GM21526 (cell line): ENCODE measurements around the gene OSBPL3.
A peak's percentile ranks its signal among the peaks of the same experiment; 100 is the strongest.
"Not testable (repeated sequence)": the region's sequence is repeated elsewhere in the genome, so short reads cannot be mapped to it uniquely, and the experiment has no call there.

ENCODE experiments used
- ATAC-seq: cut with Tn5 transposase; IDR thresholded peaks from one replicate; pipeline ENCODE4 v1.9.1; 2021; ENCODE audit warnings: moderate library complexity; ENCODE audit not compliant: unreplicated experiment, low FRiP score

OSBPL3 gene

GRCh38 chr7:24979863-24980533 is at the start of gene OSBPL3:
Gene OSBPL3, minus strand, starts transcription at chr7:24980178. Its CDS starts 87,706 bp downstream, at chr7:24892472.
- ATAC-seq, result peak; percentile 67

GRCh38 chr7:25029075-25029474 is 49.1 kb upstream of the OSBPL3 start:
- ATAC-seq, result no peak

- no peak for ATAC-seq
These were observed 48.5 kb upstream of the OSBPL3 start for GRCh38 chr7:25028370-25029021.

GRCh38 chr7:25026156-25026555 is 46.2 kb upstream of the OSBPL3 start:
- no peak for ATAC-seq

- no peak for ATAC-seq
These were observed 45.3 kb upstream of the OSBPL3 start for GRCh38 chr7:25025218-25025671.

- ATAC-seq, result no peak
These were observed 44.1 kb upstream of the OSBPL3 start for GRCh38 chr7:25024066-25024465.

GRCh38 chr7:25017671-25018070 is 37.7 kb upstream of the OSBPL3 start:
- not testable (repeated sequence) for ATAC-seq

GRCh38 chr7:25014756-25015155 is 34.8 kb upstream of the OSBPL3 start:
- ATAC-seq, result no peak

- not testable (repeated sequence) for ATAC-seq
These were observed 32.7 kb upstream of the OSBPL3 start for GRCh38 chr7:25012710-25013109.

- no peak for ATAC-seq
These were observed 32.3 kb upstream of the OSBPL3 start for GRCh38 chr7:25012254-25012653.

- ATAC-seq, result no peak
These were observed 29.3 kb upstream of the OSBPL3 start for GRCh38 chr7:25009257-25009656.

- no peak for ATAC-seq
These were observed 27.7 kb upstream of the OSBPL3 start for GRCh38 chr7:25007668-25008067.

- no peak for ATAC-seq
These were observed 26.3 kb upstream of the OSBPL3 start for GRCh38 chr7:25006276-25006675.

- no peak for ATAC-seq
These were observed 25.7 kb upstream of the OSBPL3 start for GRCh38 chr7:25005658-25006057.

GRCh38 chr7:25002786-25003185 is 22.8 kb upstream of the OSBPL3 start:
- no peak for ATAC-seq

GRCh38 chr7:24995466-24995865 is 15.5 kb upstream of the OSBPL3 start:
- no peak for ATAC-seq

GRCh38 chr7:24992314-24992713 is 12.3 kb upstream of the OSBPL3 start:
- no peak for ATAC-seq

- no peak for ATAC-seq
These were observed 11.4 kb upstream of the OSBPL3 start for GRCh38 chr7:24991353-24991752.

- ATAC-seq, result no peak
These were observed 7.4 kb upstream of the OSBPL3 start for GRCh38 chr7:24987331-24987842.

- no peak for ATAC-seq
These were observed 2.9 kb upstream of the OSBPL3 start for GRCh38 chr7:24982917-24983316.

- no peak for ATAC-seq
These were observed 1.4 kb upstream of the OSBPL3 start for GRCh38 chr7:24981171-24981951.
